ENCODE measurements around the gene ANKUB1. TPM values are rescaled to one million over a fixed set of nuclear protein-coding genes. Genes with fewer than 3 reads are reported as not detected.

Gene ANKUB1
- total RNA-seq, 3 donors from 2014 or later = not detected

DNA sequence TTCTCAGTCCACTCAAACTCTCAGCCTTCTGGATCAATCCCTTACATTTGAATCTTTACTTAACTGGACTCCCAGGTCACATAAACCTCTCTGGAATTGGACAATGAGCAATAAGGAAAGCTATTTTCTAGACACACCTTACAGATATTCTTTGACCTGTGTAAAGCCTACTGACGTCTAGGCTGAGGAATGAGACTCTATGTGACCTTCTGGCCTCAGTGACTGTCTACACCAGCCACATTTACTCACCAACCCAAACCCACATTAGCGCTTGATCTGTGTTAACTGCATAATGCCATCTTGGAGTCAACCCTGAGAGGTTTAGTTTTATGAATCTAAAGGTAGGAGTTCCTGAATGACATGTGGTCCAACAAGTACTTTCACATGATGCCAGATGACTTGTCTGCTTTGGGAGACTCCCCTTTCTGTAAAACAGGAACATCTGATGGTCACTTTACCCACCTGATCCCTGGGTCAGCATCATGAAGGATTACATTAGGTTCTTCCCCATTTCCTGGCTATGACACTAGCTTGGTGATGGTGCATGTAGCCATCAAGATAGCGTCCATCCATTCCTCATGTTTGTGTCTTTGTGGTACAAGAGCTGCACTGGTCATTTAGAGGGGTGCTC is 28.7 kb downstream of the ANKUB1 start:
- Histone ChIP-seq H3K4me1 (no peaks in the 10 kb centered on the region), H3K9me3 (no peaks in the 10 kb centered on the region), H3K27me3 (no peaks in the 10 kb centered on the region), H3K36me3 (no peaks in the 10 kb centered on the region), H3K27ac (no peak overlapping the region), H3K4me3 (no peak overlapping the region)
- TF ChIP-seq CTCF (IDR thresholded peaks at IDR 0.05) (no peak), POLR2AphosphoS5 (IDR thresholded peaks at IDR 0.05) (no peak), POLR2A (IDR thresholded peaks at IDR 0.05) (no peak)
- intact Hi-C loops (cut with DNase I; ENCODE audit: low total_unique reads) = no loop called here
- no peak for DNase-seq (ENCODE audit: low spot score in 2 of 2)

GRCh38 chr3:149753717-149754116 is 38.6 kb downstream of the ANKUB1 start:
- no peaks in the 10 kb centered on the region for H3K27me3 ChIP-seq
- no peaks in the 10 kb centered on the region for H3K4me1 ChIP-seq
- no peak overlapping the region for H3K27ac ChIP-seq
- H3K9me3 ChIP-seq = no peaks in the 10 kb centered on the region
- TF ChIP-seq POLR2A (IDR thresholded peaks at IDR 0.05) (no peak), CTCF (IDR thresholded peaks at IDR 0.05) (no peak), POLR2AphosphoS5 (IDR thresholded peaks at IDR 0.05) (no peak)
- no peak for DNase-seq (ENCODE audit: low spot score in 2 of 2)
- H3K36me3 ChIP-seq = no peaks in the 10 kb centered on the region
- H3K4me3 ChIP-seq = no peak overlapping the region
- intact Hi-C loops (cut with DNase I; ENCODE audit: low total_unique reads) = no loop called here

DNA sequence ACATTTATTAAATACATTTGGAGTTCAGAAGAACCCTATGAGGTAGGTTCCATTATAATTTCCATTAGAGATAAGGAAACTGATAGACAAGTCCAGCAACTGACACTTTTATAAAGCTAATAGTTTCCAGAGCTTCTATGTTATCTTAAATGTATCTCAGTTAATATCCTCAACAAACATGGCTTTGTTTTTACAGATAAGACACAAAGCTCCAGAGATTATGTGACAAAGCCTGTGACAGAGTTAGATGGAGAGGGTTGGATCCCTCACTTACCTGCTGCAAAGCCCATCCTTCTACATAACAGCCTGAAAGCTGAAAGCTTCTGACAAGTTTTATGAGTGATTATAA is 39.6 kb downstream of the ANKUB1 start:
- peak overlapping the region; percentile 84 to 90 for H3K27ac ChIP-seq
- H3K9me3 ChIP-seq = no peaks in the 10 kb centered on the region
- no peaks in the 10 kb centered on the region for H3K4me1 ChIP-seq
- no peaks in the 10 kb centered on the region for H3K36me3 ChIP-seq
- no peaks in the 10 kb centered on the region for H3K27me3 ChIP-seq
- no peak for DNase-seq (ENCODE audit: low spot score in 2 of 2)
- intact Hi-C loops (cut with DNase I; ENCODE audit: low total_unique reads) = no loop called here
- H3K4me3 ChIP-seq = peak overlapping the region; percentile 85 to 93 (median 92)
- TF ChIP-seq POLR2AphosphoS5 (IDR thresholded peaks at IDR 0.05) (no peak), POLR2A (IDR thresholded peaks at IDR 0.05) (no peak), CTCF (IDR thresholded peaks at IDR 0.05) (no peak)

DNA sequence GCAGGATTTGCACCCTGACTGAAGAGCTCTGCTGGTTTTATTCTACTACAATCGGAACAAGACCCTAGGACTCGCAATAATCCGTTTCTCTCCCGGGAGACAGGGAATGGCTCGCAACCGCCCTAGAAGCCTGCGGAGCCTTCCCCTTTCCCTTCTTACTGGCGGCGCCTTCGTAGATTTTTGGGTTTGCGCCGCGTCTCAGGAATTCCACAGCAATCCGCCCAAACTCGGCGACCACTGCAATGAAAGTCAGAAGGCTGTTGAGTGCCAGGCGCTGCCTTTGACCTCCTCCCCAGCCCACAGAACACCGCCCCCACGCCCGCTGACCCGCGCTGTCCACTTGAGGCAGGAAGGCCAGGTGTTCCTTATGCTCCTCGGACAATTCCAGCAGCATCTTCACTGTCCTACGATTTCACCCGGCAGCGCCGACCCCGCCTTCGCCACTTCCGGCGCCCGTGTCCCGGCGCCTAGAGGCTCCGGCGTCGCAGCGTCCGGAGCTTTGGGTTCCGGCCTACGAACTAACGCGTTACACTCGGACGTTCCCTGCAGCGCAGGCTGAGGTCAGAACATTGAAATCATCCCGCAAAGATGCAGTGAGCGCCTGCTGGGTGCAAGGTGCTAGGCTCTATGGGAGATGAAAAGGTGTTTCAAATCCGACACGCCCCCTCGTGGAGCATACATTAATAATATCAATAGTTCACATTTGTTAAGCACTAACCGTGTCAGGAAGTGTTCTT is 40.1 kb downstream of the ANKUB1 start, which contains the start of gene COMMD2:
COMMD2 (minus strand) TSS at position 439 of the 737 bp plus-strand sequence; CDS start at position 394, 45 bp downstream.
- H3K4me1 ChIP-seq = no peaks in the 10 kb centered on the region
- TF ChIP-seq POLR2A (IDR thresholded peaks at IDR 0.05) (peak; percentile 63), CTCF (IDR thresholded peaks at IDR 0.05) (peak in 1 of 3 donors; percentile 64), POLR2AphosphoS5 (IDR thresholded peaks at IDR 0.05) (peak; percentile 75 to 92 (median 84))
- H3K4me3 ChIP-seq = peak within 1 kb of the TSS; percentile 85 to 93 (median 92)
- peak within 1 kb of the TSS; percentile 84 to 90 for H3K27ac ChIP-seq
- no peaks in the 10 kb centered on the region for H3K27me3 ChIP-seq
- no peaks in the 10 kb centered on the region for H3K9me3 ChIP-seq
- intact Hi-C loops (cut with DNase I; ENCODE audit: low total_unique reads) = no loop called here
- H3K36me3 ChIP-seq = no peaks in the 10 kb centered on the region
- DNase-seq (ENCODE audit: low spot score in 2 of 2) = peak; percentile 64 to 69

- intact Hi-C loops (cut with DNase I; ENCODE audit: low total_unique reads) = no loop called here
- DNase-seq (ENCODE audit: low spot score in 2 of 2) = no peak
- no peaks in the 10 kb centered on the region for H3K27me3 ChIP-seq
- H3K4me3 ChIP-seq = peak overlapping the region; percentile 85 to 93 (median 92)
- no peaks in the 10 kb centered on the region for H3K9me3 ChIP-seq
- peak overlapping the region in 1 of 2 donors; percentile 90 for H3K27ac ChIP-seq
- H3K36me3 ChIP-seq = no peaks in the 10 kb centered on the region
- no peak for TF ChIP-seq POLR2AphosphoS5 (IDR thresholded peaks at IDR 0.05)
- no peak for TF ChIP-seq POLR2A (IDR thresholded peaks at IDR 0.05)
- TF ChIP-seq CTCF (IDR thresholded peaks at IDR 0.05) = no peak
- no peaks in the 10 kb centered on the region for H3K4me1 ChIP-seq
Observed at GRCh38 chr3:149751551-149751950, 40.8 kb downstream of the ANKUB1 start.

Measured in breast epithelium (tissue), 4 donors.